GM10847 (cell line): ENCODE measurements around the gene MYCBP2.

ENCODE experiments used
- POLR2A ChIP-seq: IDR thresholded peaks from 2 replicates; pipeline ENCODE4 v1.6.1; 2011; ENCODE audit not compliant: insufficient read length; ENCODE audit errors: extremely low read depth

Gene MYCBP2

DNA sequence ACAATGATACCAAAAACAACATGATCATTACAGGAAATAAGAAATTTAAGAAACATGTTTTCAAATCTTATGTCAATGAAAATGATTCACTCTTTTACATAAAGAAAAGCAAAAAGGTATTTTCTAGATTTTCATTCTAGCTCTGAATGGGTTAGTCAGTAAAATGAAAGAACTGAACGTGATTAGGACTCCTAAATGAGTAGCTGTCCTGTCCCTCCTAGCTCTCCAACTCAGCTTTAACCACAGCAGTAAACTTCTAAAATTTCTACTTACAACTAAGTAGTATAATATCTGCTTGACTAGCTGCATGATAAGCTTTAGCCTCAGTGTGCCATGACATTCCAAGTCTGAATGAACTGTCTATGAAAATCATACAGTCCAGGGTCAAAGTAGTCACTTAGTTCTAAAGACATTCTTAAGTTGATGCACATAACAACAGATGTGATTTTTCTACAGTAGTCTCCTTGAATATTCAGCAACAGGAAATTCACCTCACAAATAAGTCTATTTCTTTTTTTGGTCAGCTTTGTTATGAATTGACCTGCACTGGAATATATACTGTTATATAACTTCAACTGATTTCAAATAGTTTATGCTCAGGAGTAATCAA is 136.4 kb downstream of the MYCBP2 start:
- no peak for TF ChIP-seq POLR2A

GRCh38 chr13:77185721-77186120 is 141.2 kb downstream of the MYCBP2 start:
- no peak for TF ChIP-seq POLR2A

DNA sequence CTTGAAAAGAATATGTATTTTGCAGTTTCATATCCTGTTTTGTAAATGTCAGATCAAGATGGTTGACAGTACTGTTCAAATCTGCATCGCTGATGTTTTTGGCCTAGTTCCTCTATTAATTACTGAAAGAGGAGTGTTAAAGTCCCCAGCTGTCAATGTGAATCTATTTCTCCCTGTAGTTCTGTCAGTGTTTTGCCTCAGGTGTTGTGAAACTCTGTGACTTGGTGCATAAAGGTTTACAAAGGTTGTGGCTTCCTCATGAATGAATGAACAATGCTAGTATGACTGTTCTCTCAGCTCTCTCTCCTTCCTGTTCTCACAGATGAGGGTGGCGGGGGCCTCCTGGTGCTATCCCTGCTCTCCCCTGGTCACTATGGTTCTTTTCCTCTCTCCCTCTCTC is 142.4 kb downstream of the MYCBP2 start:
- TF ChIP-seq POLR2A, result no peak

DNA sequence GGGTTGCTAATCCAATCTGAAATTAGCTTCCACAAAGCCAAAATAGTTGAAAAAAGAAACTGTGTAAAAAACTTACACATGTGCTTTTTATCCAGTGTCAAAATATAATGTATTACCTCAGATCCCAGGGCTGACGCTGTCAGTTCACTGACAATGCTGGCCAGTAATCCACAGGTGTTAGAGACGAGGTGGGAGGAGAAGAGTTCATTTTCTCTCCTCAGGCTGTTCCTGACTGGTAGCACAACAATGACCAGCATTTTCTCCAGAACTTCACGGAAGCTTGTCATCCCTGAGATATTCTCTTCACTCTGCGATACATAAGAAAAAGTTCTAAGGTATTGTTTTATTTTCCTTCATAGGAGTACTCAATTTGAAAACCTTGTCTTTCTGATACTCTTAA is 146.9 kb downstream of the MYCBP2 start:
- TF ChIP-seq POLR2A, result no peak

- TF ChIP-seq POLR2A, result no peak
Measured at GRCh38 chr13:77177646-77178045, 149.2 kb downstream of the MYCBP2 start.

GRCh38 chr13:77176350-77176749 is 150.5 kb downstream of the MYCBP2 start:
- TF ChIP-seq POLR2A, result no peak

GRCh38 chr13:77172650-77173049 is 154.2 kb downstream of the MYCBP2 start:
- no peak for TF ChIP-seq POLR2A

- no peak for TF ChIP-seq POLR2A
Measured at GRCh38 chr13:77171451-77171850, 155.4 kb downstream of the MYCBP2 start.

DNA sequence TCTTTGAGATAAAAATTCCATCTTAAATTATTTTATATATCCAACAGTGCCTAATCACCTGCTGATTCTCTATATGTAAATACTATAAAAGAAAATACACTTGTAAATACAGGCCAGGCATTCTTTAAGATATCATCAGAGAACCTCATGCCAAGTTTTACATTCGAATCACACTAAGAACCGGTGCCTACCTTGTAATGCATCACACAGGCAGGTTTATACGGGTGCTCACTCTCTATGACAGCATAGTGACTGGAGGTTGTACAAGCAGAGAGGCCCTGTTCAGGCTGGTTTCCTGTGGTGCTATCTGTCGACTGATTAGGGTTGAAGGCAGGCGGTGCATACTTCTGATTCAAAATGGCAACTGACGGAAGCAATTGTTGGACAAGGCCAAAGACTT is 158.7 kb downstream of the MYCBP2 start:
- no peak for TF ChIP-seq POLR2A

DNA sequence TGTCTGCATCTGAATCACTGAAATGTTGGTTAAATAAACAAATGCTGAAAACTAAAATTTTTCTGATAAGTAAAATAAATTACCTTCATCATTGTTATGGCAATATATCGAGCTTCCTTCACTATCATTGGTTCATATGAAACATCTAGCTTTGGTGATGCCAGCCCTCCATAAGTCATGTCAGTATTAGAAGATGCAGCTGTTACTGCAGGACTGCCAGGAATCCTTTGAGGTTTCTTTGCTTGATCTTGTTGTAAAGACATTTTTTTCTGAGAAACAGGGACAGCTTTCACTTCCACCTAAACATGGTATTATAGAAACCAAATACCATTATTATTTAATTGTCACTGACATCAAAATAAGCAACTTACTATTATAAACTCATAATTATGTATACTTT is 176.2 kb downstream of the MYCBP2 start:
- no peak for TF ChIP-seq POLR2A

DNA sequence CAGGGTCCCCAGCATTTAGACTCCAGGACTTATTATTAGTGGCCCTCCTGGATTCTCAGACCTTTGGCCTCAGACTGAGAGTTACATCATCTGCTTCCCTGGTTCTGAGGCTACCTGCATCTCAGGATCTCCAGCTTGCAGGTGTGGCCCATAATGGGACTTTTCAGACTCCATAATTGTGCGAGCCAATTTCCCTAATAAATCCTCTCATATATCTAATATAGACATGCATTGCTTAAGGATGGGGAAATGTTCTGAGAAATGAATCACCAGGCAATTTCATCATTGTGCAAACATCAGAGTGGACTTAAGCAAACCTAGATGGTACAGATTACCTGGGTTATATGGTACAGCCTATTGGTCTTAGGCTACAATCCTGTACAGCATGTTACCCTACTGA is 183.5 kb downstream of the MYCBP2 start:
- no peak for TF ChIP-seq POLR2A

DNA sequence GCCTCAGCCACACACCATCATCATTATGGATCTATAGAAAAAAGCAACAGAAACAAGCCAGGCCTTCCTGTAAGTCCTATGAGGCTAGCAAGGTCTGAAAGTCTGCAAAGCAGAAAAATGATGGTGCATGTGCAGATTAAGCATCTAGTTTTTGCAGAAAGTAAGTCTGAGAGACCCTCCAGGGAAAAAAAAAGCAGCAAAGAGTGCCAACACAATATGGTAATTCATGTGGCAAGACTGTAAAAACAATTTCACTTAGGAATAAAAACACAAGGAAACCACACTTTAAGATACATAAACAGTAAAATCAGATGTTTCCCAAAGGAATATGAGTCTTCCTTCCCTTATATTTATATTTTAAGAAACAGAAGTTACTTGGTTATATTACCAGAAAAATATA is 187.6 kb downstream of the MYCBP2 start:
- no peak for TF ChIP-seq POLR2A

- no peak for TF ChIP-seq POLR2A
Measured at GRCh38 chr13:77138813-77139212, 188.1 kb downstream of the MYCBP2 start.

DNA sequence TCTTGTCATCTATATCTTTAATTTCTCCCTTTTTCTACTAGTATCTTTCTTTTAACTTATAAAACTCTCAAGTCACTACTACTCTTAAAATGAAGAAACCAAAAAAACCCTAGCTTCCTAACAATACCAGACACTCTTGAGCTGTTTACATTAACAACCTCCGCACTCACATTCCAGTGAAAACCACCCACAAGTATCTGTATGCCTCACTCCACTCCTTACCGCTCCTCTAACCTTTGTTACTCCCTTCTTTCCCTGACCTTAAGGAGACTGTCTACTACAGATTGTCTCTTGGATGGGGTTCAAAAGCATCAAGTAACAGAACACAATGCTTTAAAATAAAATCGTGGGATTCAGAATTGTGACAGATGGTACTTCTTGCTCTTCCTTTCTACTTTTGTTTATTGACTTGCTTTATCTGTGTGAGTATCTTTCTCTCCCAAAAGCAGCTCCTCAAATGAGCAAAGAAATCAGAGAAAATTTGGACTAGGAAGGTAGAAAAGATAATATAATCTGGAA is 189.9 kb downstream of the MYCBP2 start:
- TF ChIP-seq POLR2A, result no peak

- TF ChIP-seq POLR2A, result no peak
Measured at GRCh38 chr13:77124423-77124822, 202.5 kb downstream of the MYCBP2 start.

- TF ChIP-seq POLR2A, result no peak
Measured at GRCh38 chr13:77118134-77118533, 208.8 kb downstream of the MYCBP2 start.

DNA sequence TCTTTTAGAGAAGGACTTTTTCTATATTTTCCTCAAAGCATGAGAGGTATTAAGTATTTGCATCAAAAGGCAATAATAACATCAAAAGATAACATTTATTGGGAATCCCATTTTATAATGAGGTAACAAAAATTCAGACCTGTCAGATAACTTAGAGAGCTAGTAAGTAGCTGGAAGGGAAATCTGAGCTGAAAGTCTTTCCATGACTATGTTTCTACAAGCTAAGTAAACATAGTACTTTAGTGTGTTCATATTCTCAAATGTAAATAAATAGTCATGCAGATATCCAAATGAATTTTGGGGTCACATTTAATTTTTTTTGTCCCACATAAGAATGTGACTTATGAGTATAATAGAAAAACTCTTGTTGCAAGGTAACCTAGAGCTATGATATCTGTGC is 212.6 kb downstream of the MYCBP2 start:
- no peak for TF ChIP-seq POLR2A
